ENCODE measurements around the gene SEC31A.

Gene SEC31A

GRCh38 chr4:82780752-82781231 is 110.2 kb downstream of the SEC31A start:
- no peak for TF ChIP-seq CTCF (IDR thresholded peaks at IDR 0.05)
- Histone ChIP-seq H3K4me3 (no peak overlapping the region), H3K27ac (no peak overlapping the region)
- peak; percentile 72 for DNase-seq (ENCODE audit: low spot score)

GRCh38 chr4:82780170-82780751 is 110.7 kb downstream of the SEC31A start:
- Histone ChIP-seq H3K27ac (no peak overlapping the region), H3K4me3 (no peak overlapping the region)
- DNase-seq (ENCODE audit: low spot score): peak; percentile 33
- TF ChIP-seq CTCF (IDR thresholded peaks at IDR 0.05): no peak

- DNase-seq (ENCODE audit: low spot score): peak; percentile 14
- TF ChIP-seq CTCF (IDR thresholded peaks at IDR 0.05): no peak
- H3K27ac ChIP-seq: no peak overlapping the region
- no peak overlapping the region for H3K4me3 ChIP-seq
Measured at GRCh38 chr4:82779032-82779431, 111.9 kb downstream of the SEC31A start.

GRCh38 chr4:82777857-82778525 is 113.0 kb downstream of the SEC31A start:
- Histone ChIP-seq H3K27ac (no peak overlapping the region), H3K4me3 (no peak overlapping the region)
- peak; percentile 22 for DNase-seq (ENCODE audit: low spot score)
- no peak for TF ChIP-seq CTCF (IDR thresholded peaks at IDR 0.05)

- TF ChIP-seq CTCF (IDR thresholded peaks at IDR 0.05): no peak
- Histone ChIP-seq H3K27ac (no peak overlapping the region), H3K4me3 (no peak overlapping the region)
- no peak for DNase-seq (ENCODE audit: low spot score)
Measured at GRCh38 chr4:82776925-82777542, 113.9 kb downstream of the SEC31A start.

GRCh38 chr4:82775243-82775642 is 115.7 kb downstream of the SEC31A start:
- no peak for DNase-seq (ENCODE audit: low spot score)
- TF ChIP-seq CTCF (IDR thresholded peaks at IDR 0.05): no peak
- no peak overlapping the region for H3K27ac ChIP-seq
- H3K4me3 ChIP-seq: no peak overlapping the region
